Parathyroid adenoma (tissue), 2 donors: ENCODE data around the gene RASSF8.

Experiments
- H2AFZ ChIP-seq: fragments of 300-600 bp; sonication (generic); one replicate; pipeline ENCODE4 v1.7.0; 2017; ENCODE audit warnings: antibody characterized with exemption, mild to moderate bottlenecking
- H3K27ac ChIP-seq: fragments of 300-600 bp; sonication (generic); one replicate; pipeline ENCODE4 v1.7.0; 2017
- H3K27me3 ChIP-seq: fragments of 300-600 bp; sonication (generic); one replicate; pipeline ENCODE4 v1.7.0; 2017; ENCODE audit warnings: low read length; ENCODE audit not compliant: control insufficient read depth, insufficient read depth
- H3K36me3 ChIP-seq: fragments of 300-600 bp; sonication (generic); one replicate; pipeline ENCODE4 v1.7.0; 2017; ENCODE audit warnings: low read length; ENCODE audit not compliant: control insufficient read depth, insufficient read depth
- H3K4me1 ChIP-seq: fragments of 300-600 bp; sonication (generic); one replicate; pipeline ENCODE4 v1.7.0; 2017; ENCODE audit warnings: control low read depth
- H3K4me2 ChIP-seq: fragments of 300-600 bp; sonication (generic); one replicate; pipeline ENCODE4 v1.7.0; 2017; ENCODE audit warnings: low read length
- H3K4me3 ChIP-seq: fragments of 300-600 bp; sonication (generic); one replicate; pipeline ENCODE4 v1.7.0; 2017; ENCODE audit warnings: low read depth, low read length
- H3K79me2 ChIP-seq: fragments of 300-600 bp; sonication (generic); one replicate; pipeline ENCODE4 v1.7.0; 2017; ENCODE audit warnings: control low read depth
- H3K9ac ChIP-seq: fragments of 300-600 bp; sonication (generic); one replicate; pipeline ENCODE4 v1.7.0; 2017; ENCODE audit warnings: mild to moderate bottlenecking
- H3K9me3 ChIP-seq: fragments of 300-600 bp; sonication (generic); one replicate; pipeline ENCODE4 v1.7.0; 2017; ENCODE audit warnings: low read length; ENCODE audit not compliant: control insufficient read depth
- TF ChIP-seq, protein P1 (sequence below): fragments of 300-600 bp; sonication (generic); IDR thresholded peaks from one replicate; pipeline ENCODE4 v1.7.0; 2017; ENCODE audit warnings: antibody characterized with exemption, mild to moderate bottlenecking
- donor health status: primary hyperparathyroidism.

RASSF8 gene

GRCh38 chr12:26068503-26068902 is 110.0 kb downstream of the RASSF8 start:
- H3K4me2 ChIP-seq, result no peak overlapping the region

GRCh38 chr12:26069796-26070195 is 111.3 kb downstream of the RASSF8 start:
- Histone ChIP-seq H3K4me3 (no peak overlapping the region), H3K27ac (no peak overlapping the region), H3K27me3 (no peaks in the 10 kb centered on the region), H3K4me1 (no peaks in the 10 kb centered on the region), H3K9ac (no peak overlapping the region), H3K9me3 (no peaks in the 10 kb centered on the region), H2AFZ (no peak overlapping the region), H3K4me2 (no peak overlapping the region), H3K79me2 (no peaks in the 10 kb centered on the region), H3K36me3 (no peaks in the 10 kb centered on the region)
- TF ChIP-seq, protein P1, sequence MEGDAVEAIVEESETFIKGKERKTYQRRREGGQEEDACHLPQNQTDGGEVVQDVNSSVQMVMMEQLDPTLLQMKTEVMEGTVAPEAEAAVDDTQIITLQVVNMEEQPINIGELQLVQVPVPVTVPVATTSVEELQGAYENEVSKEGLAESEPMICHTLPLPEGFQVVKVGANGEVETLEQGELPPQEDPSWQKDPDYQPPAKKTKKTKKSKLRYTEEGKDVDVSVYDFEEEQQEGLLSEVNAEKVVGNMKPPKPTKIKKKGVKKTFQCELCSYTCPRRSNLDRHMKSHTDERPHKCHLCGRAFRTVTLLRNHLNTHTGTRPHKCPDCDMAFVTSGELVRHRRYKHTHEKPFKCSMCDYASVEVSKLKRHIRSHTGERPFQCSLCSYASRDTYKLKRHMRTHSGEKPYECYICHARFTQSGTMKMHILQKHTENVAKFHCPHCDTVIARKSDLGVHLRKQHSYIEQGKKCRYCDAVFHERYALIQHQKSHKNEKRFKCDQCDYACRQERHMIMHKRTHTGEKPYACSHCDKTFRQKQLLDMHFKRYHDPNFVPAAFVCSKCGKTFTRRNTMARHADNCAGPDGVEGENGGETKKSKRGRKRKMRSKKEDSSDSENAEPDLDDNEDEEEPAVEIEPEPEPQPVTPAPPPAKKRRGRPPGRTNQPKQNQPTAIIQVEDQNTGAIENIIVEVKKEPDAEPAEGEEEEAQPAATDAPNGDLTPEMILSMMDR, result no peak

More at GRCh38 chr12:26068503-26068902, 110.0 kb downstream of the RASSF8 start:
- no peaks in the 10 kb centered on the region for H3K36me3 ChIP-seq
- H3K4me3 ChIP-seq, result no peak overlapping the region
- H2AFZ ChIP-seq, result no peak overlapping the region
- no peak overlapping the region for H3K9ac ChIP-seq
- no peaks in the 10 kb centered on the region for H3K79me2 ChIP-seq
- no peaks in the 10 kb centered on the region for H3K27me3 ChIP-seq
- no peaks in the 10 kb centered on the region for H3K9me3 ChIP-seq
- no peak overlapping the region for H3K27ac ChIP-seq
- H3K4me1 ChIP-seq, result no peaks in the 10 kb centered on the region
- TF ChIP-seq, protein P1, result no peak

DNA sequence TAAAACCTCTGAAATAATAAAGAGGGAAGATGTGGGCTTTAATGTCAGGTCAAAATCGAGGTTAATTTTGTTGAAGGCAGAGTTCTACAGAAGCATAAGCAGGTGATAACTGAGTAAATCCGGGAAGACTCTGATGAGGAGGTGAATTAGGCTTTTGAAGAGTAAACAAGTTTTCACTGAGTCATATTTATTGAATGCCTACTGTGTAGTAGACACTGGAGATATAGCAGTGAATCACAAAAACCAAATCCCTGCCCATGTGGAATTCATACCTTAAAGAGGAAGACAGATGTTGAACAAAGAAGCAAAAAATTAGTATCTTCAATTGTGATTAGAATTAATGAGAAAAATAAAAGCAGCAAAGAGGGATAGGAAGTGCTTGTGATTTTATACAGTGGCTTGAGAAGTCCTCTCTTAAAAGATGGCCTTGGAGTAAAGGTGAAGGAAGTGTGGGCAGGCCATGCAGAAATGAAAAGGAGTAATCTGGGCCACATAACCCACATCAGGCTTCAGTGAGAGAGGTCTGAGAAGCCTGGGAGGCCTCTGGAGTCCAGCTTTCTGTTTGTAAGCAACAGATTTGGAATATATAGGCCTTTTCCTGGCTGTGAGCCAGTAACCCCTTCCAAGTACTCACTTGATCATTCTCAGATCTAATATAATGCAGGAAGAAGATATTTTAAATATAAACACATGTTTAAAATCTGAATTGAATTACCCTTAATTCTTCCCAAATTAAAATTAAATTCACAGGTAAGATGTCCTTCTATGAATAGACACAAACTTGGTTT is 119.6 kb downstream of the RASSF8 start:
- H3K9ac ChIP-seq, result no peak overlapping the region
- H3K9me3 ChIP-seq, result no peaks in the 10 kb centered on the region
- H3K36me3 ChIP-seq, result no peaks in the 10 kb centered on the region
- no peaks in the 10 kb centered on the region for H3K4me1 ChIP-seq
- H3K27me3 ChIP-seq, result no peaks in the 10 kb centered on the region
- H3K27ac ChIP-seq, result no peak overlapping the region
- H3K79me2 ChIP-seq, result no peaks in the 10 kb centered on the region
- TF ChIP-seq, protein P1, result no peak
- no peak overlapping the region for H2AFZ ChIP-seq
- no peak overlapping the region for H3K4me3 ChIP-seq
- no peak overlapping the region for H3K4me2 ChIP-seq

DNA sequence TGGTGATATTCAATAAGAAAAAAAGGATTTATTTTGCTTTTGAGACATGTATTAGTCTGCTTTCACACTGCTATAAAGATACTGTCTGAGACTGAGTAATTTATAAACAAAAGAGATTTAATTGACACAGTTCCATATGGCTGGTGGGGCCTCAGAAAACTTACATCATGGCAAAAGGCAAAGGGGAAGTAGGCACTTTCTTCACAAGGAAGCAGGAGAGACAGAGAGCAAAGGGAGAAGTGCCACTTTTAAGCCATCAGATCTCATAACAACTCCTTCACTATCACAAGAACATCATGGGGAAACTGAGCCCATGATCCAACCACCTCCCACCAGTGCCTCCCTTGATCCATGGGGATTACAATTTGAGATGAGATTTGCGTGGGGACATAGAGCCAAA is 122.4 kb downstream of the RASSF8 start:
- no peaks in the 10 kb centered on the region for H3K79me2 ChIP-seq
- H3K9ac ChIP-seq, result no peak overlapping the region
- H2AFZ ChIP-seq, result no peak overlapping the region
- H3K27ac ChIP-seq, result no peak overlapping the region
- no peak overlapping the region for H3K4me2 ChIP-seq
- H3K36me3 ChIP-seq, result no peaks in the 10 kb centered on the region
- no peaks in the 10 kb centered on the region for H3K4me1 ChIP-seq
- no peaks in the 10 kb centered on the region for H3K27me3 ChIP-seq
- H3K4me3 ChIP-seq, result no peak overlapping the region
- TF ChIP-seq, protein P1, result no peak
- H3K9me3 ChIP-seq, result no peaks in the 10 kb centered on the region

DNA sequence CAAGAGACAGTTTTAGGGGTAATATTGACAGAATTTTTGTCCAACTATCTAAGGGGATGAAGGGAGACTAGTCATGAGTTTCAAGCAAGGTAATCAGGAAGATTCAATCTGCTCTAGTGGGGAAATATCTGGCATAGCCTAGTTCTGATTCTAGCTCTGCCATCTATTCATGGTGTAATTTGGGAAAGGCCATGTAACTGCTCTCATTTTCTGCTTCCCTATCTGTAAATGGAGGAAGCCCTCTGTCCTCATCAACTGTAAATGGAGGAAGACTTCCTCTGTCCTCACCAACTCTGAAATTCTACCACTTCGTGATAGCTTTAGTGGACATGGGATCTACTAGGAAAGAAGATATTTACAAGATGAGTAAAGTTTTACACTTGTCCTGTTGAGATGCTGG is 128.5 kb downstream of the RASSF8 start:
- H3K9ac ChIP-seq, result no peak overlapping the region
- no peaks in the 10 kb centered on the region for H3K36me3 ChIP-seq
- H3K4me2 ChIP-seq, result no peak overlapping the region
- no peak overlapping the region for H2AFZ ChIP-seq
- H3K27me3 ChIP-seq, result no peaks in the 10 kb centered on the region
- H3K4me3 ChIP-seq, result no peak overlapping the region
- no peak overlapping the region for H3K27ac ChIP-seq
- H3K4me1 ChIP-seq, result no peaks in the 10 kb centered on the region
- H3K79me2 ChIP-seq, result no peaks in the 10 kb centered on the region
- TF ChIP-seq, protein P1, result no peak
- no peaks in the 10 kb centered on the region for H3K9me3 ChIP-seq
